ENCODE results near the gene UPK2.

The UPK2 gene

DNA sequence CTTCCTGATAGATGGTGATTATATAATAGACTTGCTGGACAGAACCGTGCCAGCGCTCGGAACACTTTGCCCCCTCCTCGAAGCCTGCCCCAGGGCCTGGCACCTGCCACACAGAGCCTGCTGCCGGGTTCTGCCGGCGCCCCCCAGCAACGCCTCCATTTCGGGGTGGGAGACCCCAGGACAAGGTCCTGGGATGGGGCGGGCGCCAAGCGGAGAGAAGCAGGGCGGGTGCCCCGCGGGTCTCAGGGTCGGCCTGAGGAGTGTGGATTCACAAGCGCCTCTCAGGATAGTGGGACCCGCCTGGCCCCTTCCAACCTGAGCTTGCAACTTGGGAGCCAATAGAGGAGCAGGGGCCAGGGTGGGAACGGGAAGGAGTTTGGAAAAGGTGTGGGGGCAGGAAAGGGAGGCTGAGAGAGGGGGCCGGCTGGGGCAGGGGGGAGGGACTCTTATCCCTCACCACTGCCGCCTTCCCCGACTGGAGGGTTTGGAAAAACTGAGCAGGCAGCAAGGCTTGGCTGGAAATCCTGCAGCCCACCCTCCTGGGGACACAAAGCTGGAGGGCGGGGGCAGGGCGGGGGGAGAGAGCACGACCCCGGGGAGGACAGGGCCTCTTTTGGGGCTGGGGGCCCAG, 27.1 kb upstream of the UPK2 start:
- H3K27ac ChIP-seq (ENCODE audit: insufficient read depth, low read depth, low read length, poor library complexity, severe bottlenecking), result peak overlapping the region; percentile 58

GRCh38 chr11:118929501-118930093, 26.5 kb upstream of the UPK2 start:
- Histone ChIP-seq H3K36me3 (ENCODE audit: control insufficient read depth, insufficient read depth, low read length) (no peaks in the 10 kb centered on the region), H3K27me3 (ENCODE audit: control insufficient read depth, insufficient read depth, low read length, poor library complexity, severe bottlenecking) (peaks cover 8% of the 10 kb centered on the region), H3K4me1 (ENCODE audit: control insufficient read depth, insufficient read depth, low read length) (peaks cover 13% of the 10 kb centered on the region), H3K4me3 (ENCODE audit: insufficient read depth, low read depth, low read length) (peak overlapping the region; percentile 76), H3K9me3 (ENCODE audit: control insufficient read depth, low read length) (no peaks in the 10 kb centered on the region), H3K27ac (ENCODE audit: insufficient read depth, low read depth, low read length, poor library complexity, severe bottlenecking) (no peak overlapping the region)
- 0% methylated on average over 21 to 23 of the region's 26 CpGs for WGBS, 2 experiments

More for the DNA sequence above, 27.1 kb upstream of the UPK2 start:
- no peaks in the 10 kb centered on the region for H3K36me3 ChIP-seq (ENCODE audit: control insufficient read depth, insufficient read depth, low read length)
- 0 to 1% methylated on average over 26 of the region's 26 CpGs for WGBS, 2 experiments
- H3K4me1 ChIP-seq (ENCODE audit: control insufficient read depth, insufficient read depth, low read length), result peaks cover 16% of the 10 kb centered on the region
- no peaks in the 10 kb centered on the region for H3K9me3 ChIP-seq (ENCODE audit: control insufficient read depth, low read length)
- H3K4me3 ChIP-seq (ENCODE audit: insufficient read depth, low read depth, low read length), result peak overlapping the region; percentile 76
- H3K27me3 ChIP-seq (ENCODE audit: control insufficient read depth, insufficient read depth, low read length, poor library complexity, severe bottlenecking), result peaks cover 8% of the 10 kb centered on the region

- H3K9me3 ChIP-seq (ENCODE audit: control insufficient read depth, low read length), result no peaks in the 10 kb centered on the region
- peaks cover 13% of the 10 kb centered on the region for H3K4me1 ChIP-seq (ENCODE audit: control insufficient read depth, insufficient read depth, low read length)
- H3K36me3 ChIP-seq (ENCODE audit: control insufficient read depth, insufficient read depth, low read length), result no peaks in the 10 kb centered on the region
- WGBS, 2 experiments, result 1% methylated on average over 20 of the region's 20 CpGs
- H3K4me3 ChIP-seq (ENCODE audit: insufficient read depth, low read depth, low read length), result peak overlapping the region; percentile 76
- H3K27ac ChIP-seq (ENCODE audit: insufficient read depth, low read depth, low read length, poor library complexity, severe bottlenecking), result no peak overlapping the region
- peaks cover 8% of the 10 kb centered on the region for H3K27me3 ChIP-seq (ENCODE audit: control insufficient read depth, insufficient read depth, low read length, poor library complexity, severe bottlenecking)
Measured at GRCh38 chr11:118930094-118930712, 25.9 kb upstream of the UPK2 start.

- Histone ChIP-seq H3K4me1 (ENCODE audit: control insufficient read depth, insufficient read depth, low read length) (peaks cover 8% of the 10 kb centered on the region), H3K27ac (ENCODE audit: insufficient read depth, low read depth, low read length, poor library complexity, severe bottlenecking) (no peak overlapping the region), H3K27me3 (ENCODE audit: control insufficient read depth, insufficient read depth, low read length, poor library complexity, severe bottlenecking) (peaks cover 8% of the 10 kb centered on the region), H3K4me3 (ENCODE audit: insufficient read depth, low read depth, low read length) (no peak overlapping the region), H3K9me3 (ENCODE audit: control insufficient read depth, low read length) (no peaks in the 10 kb centered on the region), H3K36me3 (ENCODE audit: control insufficient read depth, insufficient read depth, low read length) (no peaks in the 10 kb centered on the region)
Measured at GRCh38 chr11:118931571-118931970, 24.5 kb upstream of the UPK2 start.

- Histone ChIP-seq H3K4me3 (ENCODE audit: insufficient read depth, low read depth, low read length) (no peak overlapping the region), H3K36me3 (ENCODE audit: control insufficient read depth, insufficient read depth, low read length) (no peaks in the 10 kb centered on the region), H3K27me3 (ENCODE audit: control insufficient read depth, insufficient read depth, low read length, poor library complexity, severe bottlenecking) (peaks cover 8% of the 10 kb centered on the region), H3K4me1 (ENCODE audit: control insufficient read depth, insufficient read depth, low read length) (no peaks in the 10 kb centered on the region), H3K27ac (ENCODE audit: insufficient read depth, low read depth, low read length, poor library complexity, severe bottlenecking) (no peak overlapping the region), H3K9me3 (ENCODE audit: control insufficient read depth, low read length) (no peaks in the 10 kb centered on the region)
- 81 to 84% methylated on average over 4 of the region's 4 CpGs for WGBS, 2 experiments
Measured at GRCh38 chr11:118933486-118933885, 22.6 kb upstream of the UPK2 start.

DNA sequence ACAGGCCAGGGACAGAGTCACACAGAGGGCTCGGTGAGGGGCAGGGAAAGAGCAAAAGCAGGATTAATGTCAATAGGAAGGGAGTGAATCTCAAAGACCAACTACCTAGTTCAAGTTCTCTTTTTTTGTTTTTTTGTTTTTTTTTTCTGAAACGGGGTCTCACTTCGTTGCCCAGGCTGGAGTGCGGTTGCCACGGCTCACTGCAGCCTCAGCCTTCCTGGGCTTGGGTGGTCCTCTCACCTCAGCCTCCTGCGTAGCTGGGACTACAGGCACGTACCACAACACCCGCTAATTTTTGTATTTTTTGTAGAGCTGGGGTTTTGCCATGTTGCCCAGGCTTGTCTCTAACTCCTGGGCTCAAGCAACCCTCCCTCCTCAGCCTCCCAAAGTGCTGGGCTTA, 20.7 kb upstream of the UPK2 start:
- Histone ChIP-seq H3K4me3 (ENCODE audit: insufficient read depth, low read depth, low read length) (no peak overlapping the region), H3K27me3 (ENCODE audit: control insufficient read depth, insufficient read depth, low read length, poor library complexity, severe bottlenecking) (peaks cover 8% of the 10 kb centered on the region), H3K4me1 (ENCODE audit: control insufficient read depth, insufficient read depth, low read length) (peaks cover 10% of the 10 kb centered on the region), H3K9me3 (ENCODE audit: control insufficient read depth, low read length) (no peaks in the 10 kb centered on the region), H3K27ac (ENCODE audit: insufficient read depth, low read depth, low read length, poor library complexity, severe bottlenecking) (no peak overlapping the region), H3K36me3 (ENCODE audit: control insufficient read depth, insufficient read depth, low read length) (no peaks in the 10 kb centered on the region)
- 92% methylated on average over 8 of the region's 8 CpGs for WGBS, 2 experiments

DNA sequence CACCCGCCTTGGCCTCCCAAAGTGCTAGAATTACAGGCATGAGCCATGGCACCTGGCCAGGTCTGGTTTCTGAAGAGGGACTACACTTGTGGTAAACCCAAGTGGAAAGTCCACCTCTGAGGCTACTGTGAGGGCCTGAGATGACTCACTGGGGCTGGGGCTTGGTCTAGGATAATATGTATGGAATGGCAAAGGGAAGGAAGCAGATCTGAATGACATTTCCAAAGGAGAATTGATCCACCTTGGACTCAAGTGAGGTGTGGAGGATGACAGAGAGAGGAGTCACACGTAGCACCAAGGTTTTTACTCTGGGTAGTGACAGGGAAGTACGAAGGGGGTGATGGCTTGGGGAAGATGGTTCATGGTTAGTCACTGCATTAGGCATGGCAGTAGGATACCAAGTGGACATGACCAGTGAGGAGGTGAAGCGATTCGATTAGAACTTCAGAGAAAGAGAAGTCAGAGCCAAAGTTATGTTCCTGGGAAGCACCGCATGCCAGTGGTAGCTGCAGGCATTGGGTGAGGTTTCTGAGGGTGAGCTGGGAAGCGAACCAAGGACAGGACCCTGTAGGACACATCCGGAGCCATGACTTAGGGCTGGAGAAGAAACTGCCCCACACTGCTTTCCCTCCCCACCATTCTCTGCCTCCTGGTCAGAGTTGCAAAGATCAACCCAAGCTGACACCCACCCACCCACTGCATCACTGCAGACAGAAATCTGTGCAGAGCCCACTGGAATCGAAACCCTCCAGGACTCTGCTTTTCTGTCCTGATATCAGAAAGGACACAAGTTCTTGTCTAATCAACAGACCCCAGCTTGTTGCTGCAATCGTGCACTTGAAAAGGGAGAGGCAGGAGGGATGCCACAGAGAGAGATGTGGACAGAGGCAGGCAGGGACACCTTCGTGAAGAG, 17.4 kb upstream of the UPK2 start:
- H3K4me1 ChIP-seq (ENCODE audit: control insufficient read depth, insufficient read depth, low read length), result peaks cover 10% of the 10 kb centered on the region
- no peaks in the 10 kb centered on the region for H3K9me3 ChIP-seq (ENCODE audit: control insufficient read depth, low read length)
- WGBS, 2 experiments, result 82 to 83% methylated on average over 11 of the region's 11 CpGs
- no peaks in the 10 kb centered on the region for H3K36me3 ChIP-seq (ENCODE audit: control insufficient read depth, insufficient read depth, low read length)
- no peak overlapping the region for H3K4me3 ChIP-seq (ENCODE audit: insufficient read depth, low read depth, low read length)
- no peaks in the 10 kb centered on the region for H3K27me3 ChIP-seq (ENCODE audit: control insufficient read depth, insufficient read depth, low read length, poor library complexity, severe bottlenecking)
- no peak overlapping the region for H3K27ac ChIP-seq (ENCODE audit: insufficient read depth, low read depth, low read length, poor library complexity, severe bottlenecking)

GRCh38 chr11:118939404-118939915, 16.6 kb upstream of the UPK2 start:
- H3K4me3 ChIP-seq (ENCODE audit: insufficient read depth, low read depth, low read length), result no peak overlapping the region
- no peaks in the 10 kb centered on the region for H3K9me3 ChIP-seq (ENCODE audit: control insufficient read depth, low read length)
- no peaks in the 10 kb centered on the region for H3K27me3 ChIP-seq (ENCODE audit: control insufficient read depth, insufficient read depth, low read length, poor library complexity, severe bottlenecking)
- H3K27ac ChIP-seq (ENCODE audit: insufficient read depth, low read depth, low read length, poor library complexity, severe bottlenecking), result no peak overlapping the region
- WGBS, 2 experiments, result 63% methylated on average over 8 of the region's 8 CpGs
- H3K36me3 ChIP-seq (ENCODE audit: control insufficient read depth, insufficient read depth, low read length), result no peaks in the 10 kb centered on the region
- peaks cover 10% of the 10 kb centered on the region for H3K4me1 ChIP-seq (ENCODE audit: control insufficient read depth, insufficient read depth, low read length)

DNA sequence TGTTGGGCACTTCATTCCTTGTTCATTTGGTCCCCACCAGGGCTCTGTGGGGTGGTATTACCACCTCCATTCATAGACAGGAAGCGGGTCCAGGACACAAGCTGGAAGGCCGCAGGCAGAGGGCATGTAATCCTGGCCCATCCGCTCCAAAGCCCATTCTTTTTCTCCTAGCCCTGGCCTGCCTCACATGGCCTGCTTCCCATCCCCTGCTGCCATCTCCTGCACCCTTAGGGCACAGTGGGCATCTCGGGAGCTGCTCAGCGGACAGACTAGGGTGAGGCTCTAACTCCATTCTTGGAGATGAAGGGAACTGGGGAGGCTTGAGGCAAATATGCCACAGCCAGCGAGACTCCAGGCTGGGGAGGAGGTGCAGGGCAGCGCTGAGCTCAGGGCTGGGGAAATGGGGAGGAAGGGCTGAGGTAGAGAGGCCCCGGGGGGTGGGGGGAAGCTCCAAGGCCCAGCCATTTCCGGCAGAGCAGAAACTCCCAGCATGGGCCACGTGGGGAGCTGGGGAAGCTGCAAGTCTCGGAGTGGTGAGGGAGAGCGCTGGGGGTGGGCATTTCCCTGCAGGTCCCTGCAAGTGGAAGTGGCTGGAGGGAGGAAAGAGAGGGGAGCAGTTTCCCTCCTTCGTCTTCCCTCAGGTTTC, 16.0 kb upstream of the UPK2 start:
- Histone ChIP-seq H3K27me3 (ENCODE audit: control insufficient read depth, insufficient read depth, low read length, poor library complexity, severe bottlenecking) (no peaks in the 10 kb centered on the region), H3K36me3 (ENCODE audit: control insufficient read depth, insufficient read depth, low read length) (no peaks in the 10 kb centered on the region), H3K4me1 (ENCODE audit: control insufficient read depth, insufficient read depth, low read length) (peaks cover 10% of the 10 kb centered on the region), H3K4me3 (ENCODE audit: insufficient read depth, low read depth, low read length) (no peak overlapping the region), H3K27ac (ENCODE audit: insufficient read depth, low read depth, low read length, poor library complexity, severe bottlenecking) (no peak overlapping the region), H3K9me3 (ENCODE audit: control insufficient read depth, low read length) (no peaks in the 10 kb centered on the region)
- 50 to 53% methylated on average over 13 of the region's 13 CpGs for WGBS, 2 experiments
